PFSK-1 (cell line): ENCODE results near the gene FAM124A.

ENCODE experiments used
- POLR2AphosphoS5 ChIP-seq: IDR thresholded peaks from 2 replicates; pipeline ENCODE4 v1.6.1; 2012; ENCODE audit warnings: low read depth, mild to moderate bottlenecking, control low read depth, low read length, moderate library complexity
- REST ChIP-seq, 2 experiments: IDR thresholded peaks; 2 replicates each; pipeline versions ENCODE4 v1.6.1 to v1.8.0; 2011 to 2012; ENCODE audit warnings: low read depth in 2 of 2, low read length in 2 of 2, control low read depth in 1 of 2, inconsistent platforms in 1 of 2, mild to moderate bottlenecking in 1 of 2, moderate library complexity in 1 of 2; ENCODE audit not compliant: insufficient read depth in 1 of 2
- SIN3A ChIP-seq: IDR thresholded peaks from 2 replicates; pipeline ENCODE4 v1.6.1; 2012; ENCODE audit warnings: mild to moderate bottlenecking, low read length, moderate library complexity, borderline replicate concordance; ENCODE audit not compliant: insufficient read depth
- TAF1 ChIP-seq: IDR thresholded peaks from 2 replicates; pipeline ENCODE4 v1.6.1; 2012; ENCODE audit warnings: low read length, control low read depth, borderline replicate concordance; ENCODE audit not compliant: insufficient read depth

DNA sequence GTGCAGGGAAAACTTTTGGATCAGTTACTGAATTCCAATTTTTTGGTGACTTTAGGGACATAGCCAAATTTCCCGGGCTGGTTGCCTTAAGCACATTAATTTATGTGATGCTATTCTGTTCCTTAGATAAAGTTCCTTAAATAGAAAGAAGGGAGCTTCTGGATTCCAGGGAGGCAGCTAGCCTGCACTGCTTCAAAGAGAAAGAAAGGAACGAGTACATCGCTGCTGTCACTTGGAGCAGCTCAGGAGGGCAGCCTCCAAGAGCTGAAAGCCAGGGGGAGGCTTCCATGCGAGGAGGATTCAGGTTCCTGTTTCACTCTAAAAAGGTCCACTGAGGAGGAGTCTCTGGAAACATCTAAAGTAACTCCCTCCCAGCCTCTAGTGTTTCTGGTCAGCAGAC is 55.7 kb downstream of the FAM124A start:
- TF ChIP-seq POLR2AphosphoS5 = no peak
- TF ChIP-seq TAF1 = no peak
- no peak for TF ChIP-seq REST (IDR thresholded peaks at IDR 0.05; ENCODE audit: insufficient read depth in 1 of 2, low read depth in 2 of 2, low read length in 2 of 2)
- TF ChIP-seq SIN3A = no peak
